Measurements from ENCODE around the gene GJA4. TPM values are rescaled to one million over a fixed set of nuclear protein-coding genes. Genes with fewer than 3 reads are reported as not detected.

GJA4 gene
- total RNA-seq, 1 donor, result not detected

- DNase-seq (ENCODE audit: low read depth), result no peak
- TF ChIP-seq, protein P1, sequence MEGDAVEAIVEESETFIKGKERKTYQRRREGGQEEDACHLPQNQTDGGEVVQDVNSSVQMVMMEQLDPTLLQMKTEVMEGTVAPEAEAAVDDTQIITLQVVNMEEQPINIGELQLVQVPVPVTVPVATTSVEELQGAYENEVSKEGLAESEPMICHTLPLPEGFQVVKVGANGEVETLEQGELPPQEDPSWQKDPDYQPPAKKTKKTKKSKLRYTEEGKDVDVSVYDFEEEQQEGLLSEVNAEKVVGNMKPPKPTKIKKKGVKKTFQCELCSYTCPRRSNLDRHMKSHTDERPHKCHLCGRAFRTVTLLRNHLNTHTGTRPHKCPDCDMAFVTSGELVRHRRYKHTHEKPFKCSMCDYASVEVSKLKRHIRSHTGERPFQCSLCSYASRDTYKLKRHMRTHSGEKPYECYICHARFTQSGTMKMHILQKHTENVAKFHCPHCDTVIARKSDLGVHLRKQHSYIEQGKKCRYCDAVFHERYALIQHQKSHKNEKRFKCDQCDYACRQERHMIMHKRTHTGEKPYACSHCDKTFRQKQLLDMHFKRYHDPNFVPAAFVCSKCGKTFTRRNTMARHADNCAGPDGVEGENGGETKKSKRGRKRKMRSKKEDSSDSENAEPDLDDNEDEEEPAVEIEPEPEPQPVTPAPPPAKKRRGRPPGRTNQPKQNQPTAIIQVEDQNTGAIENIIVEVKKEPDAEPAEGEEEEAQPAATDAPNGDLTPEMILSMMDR (IDR thresholded peaks at IDR 0.05; ENCODE audit: insufficient read depth, low read length), result no peak
- H3K4me3 ChIP-seq (ENCODE audit: low read depth, low read length), result no peak overlapping the region
These were observed 50.2 kb downstream of the GJA4 start for GRCh38 chr1:34842952-34843371.

DNA sequence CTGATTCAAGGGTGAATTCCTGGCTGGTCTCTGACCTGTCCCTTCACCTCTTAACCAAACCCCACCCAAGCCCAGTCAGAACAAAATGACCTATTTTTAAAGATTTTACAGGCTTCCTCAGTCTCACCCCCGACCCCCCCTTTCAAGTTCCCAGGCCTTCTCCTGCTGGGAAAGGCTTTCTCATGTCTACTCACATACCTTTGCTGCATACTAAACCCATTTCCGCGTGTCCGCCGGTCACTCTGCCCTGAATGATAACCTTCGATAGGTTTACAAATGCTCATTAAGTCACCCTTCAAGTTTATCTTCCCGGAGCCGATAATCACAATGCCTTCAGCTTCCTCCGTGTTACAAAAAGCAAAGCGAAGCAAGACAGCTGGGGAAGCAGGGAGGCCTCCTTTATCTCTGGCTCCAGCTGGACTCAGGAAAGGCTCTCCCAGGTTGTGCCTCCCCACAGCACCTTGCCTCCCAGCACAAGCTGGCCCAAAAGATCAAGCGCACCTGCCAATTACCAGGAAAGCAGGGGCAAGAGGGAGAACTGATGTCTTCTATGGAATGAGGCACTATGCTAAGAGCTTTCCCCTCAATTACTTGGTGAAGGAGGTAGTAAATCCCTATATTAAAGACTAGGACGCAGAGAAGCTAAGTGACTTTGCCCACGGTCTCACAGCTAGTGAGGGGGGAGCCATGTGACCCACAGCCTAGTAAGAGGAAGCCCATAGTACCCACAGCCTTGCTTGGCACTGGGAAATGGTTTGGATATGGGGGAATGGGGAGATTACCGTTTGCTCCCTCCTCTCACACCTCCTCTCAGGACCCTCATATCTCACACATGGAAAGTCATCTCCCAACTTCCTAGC, 50.8 kb downstream of the GJA4 start:
- H3K4me3 ChIP-seq (ENCODE audit: low read depth, low read length), result no peak overlapping the region
- TF ChIP-seq, protein P1 (IDR thresholded peaks at IDR 0.05; ENCODE audit: insufficient read depth, low read length), result no peak
- DNase-seq (ENCODE audit: low read depth), result no peak

DNA sequence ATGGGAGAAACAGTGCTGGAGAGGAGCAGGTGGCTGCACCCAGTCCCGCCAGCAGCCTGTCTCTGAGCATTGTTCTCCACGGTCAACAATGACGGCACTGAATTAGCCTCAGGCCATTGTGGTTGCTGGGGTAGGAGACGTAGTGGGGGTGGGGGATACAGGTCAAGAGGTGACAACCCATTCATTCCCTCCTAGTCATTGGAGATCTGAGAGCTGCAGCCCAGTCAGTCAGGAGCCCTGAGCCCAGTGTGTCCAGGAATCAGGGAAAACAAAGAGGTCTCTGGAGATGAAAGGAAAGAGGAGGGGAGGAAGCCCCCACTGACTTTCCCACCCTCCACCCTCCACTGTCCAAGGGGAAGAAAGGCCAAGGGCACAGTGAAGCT, 51.4 kb downstream of the GJA4 start:
- TF ChIP-seq, protein P1 (IDR thresholded peaks at IDR 0.05; ENCODE audit: insufficient read depth, low read length), result no peak
- no peak for DNase-seq (ENCODE audit: low read depth)
- no peak overlapping the region for H3K4me3 ChIP-seq (ENCODE audit: low read depth, low read length)

Other genes with a start within 250 kb of the GJA4 start
- gene GJB5, start 38.0 kb upstream of the GJA4 start, total RNA-seq (ENCODE audit: low replicate concordance), result not detected in 2 replicates
- gene GJB4, start 33.3 kb upstream of the GJA4 start, total RNA-seq (ENCODE audit: low replicate concordance), result not detected in 2 replicates
- gene GJB3, start 11.8 kb upstream of the GJA4 start, total RNA-seq (ENCODE audit: low replicate concordance), result not detected in 2 replicates
- 9.7 and 24.9 TPM in 2 replicates for gene SMIM12, start 66.8 kb downstream of the GJA4 start, total RNA-seq (ENCODE audit: low replicate concordance)
- not detected in 2 replicates for gene DLGAP3, start 136.7 kb downstream of the GJA4 start, total RNA-seq (ENCODE audit: low replicate concordance)
- 17.8 and 31.6 TPM in 2 replicates for gene TMEM35B, start 192.3 kb downstream of the GJA4 start, total RNA-seq (ENCODE audit: low replicate concordance)
- 11.8 and 24.6 TPM in 2 replicates for gene ZMYM6, start 238.9 kb downstream of the GJA4 start, total RNA-seq (ENCODE audit: low replicate concordance)